ENCODE data around the gene SEC14L3. TPM values are rescaled to one million over a fixed set of nuclear protein-coding genes. Genes with fewer than 3 reads are reported as not detected.

Gene SEC14L3
- total and polyA plus RNA-seq, 2 of the 13 experiments (the other 11 are each of a cell fraction or from before 2014, with no cell fraction given), result not detected

GRCh38 chr22:30513462-30513861 is 41.6 kb upstream of the SEC14L3 start:
- ChIA-PET POLR2A (no interaction called here), CTCF (ENCODE audit: low intra/inter-chr PET ratio, low total read pairs) (no interaction called here)
- H3K4me1 ChIP-seq (ENCODE audit: insufficient read depth, low read length), result peaks cover 40% of the 10 kb centered on the region
- no peak overlapping the region for H3K27ac ChIP-seq (ENCODE audit: extremely low read length, insufficient read depth, low read length)
- in situ Hi-C loops (cut with HindIII; ENCODE audit: extremely low pct_ligation_motif_present, low pct_unique_long_range_greater_than_20kb), result no loop called here
- no peak for FAIRE-seq
- no peak for DNase-seq (ENCODE audit: low spot score)
- no peaks in the 10 kb centered on the region for H3K9me3 ChIP-seq (ENCODE audit: low read length)
- no peaks in the 10 kb centered on the region for H4K20me1 ChIP-seq (ENCODE audit: insufficient read depth, low read length)
- 0 out of 5 replicates have a peak, but pooled peaks cover 1 to 4% of the 10 kb centered on the region in 2 experiments for H3K27me3 ChIP-seq (ENCODE audit: control insufficient read depth in 1 of 2, insufficient read depth in 2 of 2, low read length in 2 of 2)
- intact Hi-C loops (cut with micrococcal nuclease; ENCODE audit: unreplicated experiment), result no loop called here
- H3K4me2 ChIP-seq (ENCODE audit: low read depth, low read length), result no peak overlapping the region
- no peak for ATAC-seq
- no peak overlapping the region for H3K9ac ChIP-seq (ENCODE audit: insufficient read depth, low read depth, low read length)
- 55% methylated on average over 5 of the region's 6 CpGs for WGBS (ENCODE audit: low lambda C conversion rate)
- H2AFZ ChIP-seq (ENCODE audit: low read length), result no peak overlapping the region
- BruUV-seq (replicated peaks), result no TSS peak
- no peaks in the 10 kb centered on the region for H3K79me2 ChIP-seq (ENCODE audit: insufficient read depth, low read length)
- no peak overlapping the region for H3K4me3 ChIP-seq (replicated peaks in 1 of 3; ENCODE audit: insufficient read depth in 1 of 3, low read depth in 2 of 3, low read length in 3 of 3)
- no peaks in the 10 kb centered on the region for H3K36me3 ChIP-seq (replicated peaks in 1 of 2; ENCODE audit: control insufficient read depth in 1 of 2, insufficient read depth in 2 of 2, low read length in 2 of 2)
- TF ChIP-seq TGIF2 (CRISPR knock-in tag; IDR thresholded peaks at IDR 0.05) (no peak), U2AF1 (optimal IDR thresholded peaks at IDR 0.05; ENCODE audit: low read depth, low read length) (no peak), TRAFD1 (CRISPR knock-in tag; IDR thresholded peaks at IDR 0.05; ENCODE audit: borderline replicate concordance) (no peak), GMEB1 (CRISPR knock-in tag; IDR thresholded peaks at IDR 0.05; ENCODE audit: borderline replicate concordance) (no peak), SSRP1 (CRISPR knock-in tag; IDR thresholded peaks at IDR 0.05) (no peak), ZNF20 (CRISPR knock-in tag; IDR thresholded peaks at IDR 0.05) (no peak), PLSCR1 (CRISPR knock-in tag; IDR thresholded peaks at IDR 0.05; ENCODE audit: borderline replicate concordance) (no peak), ZNF496 (CRISPR knock-in tag; IDR thresholded peaks at IDR 0.05; ENCODE audit: insufficient replicate concordance) (no peak), FOSL2 (CRISPR knock-in tag; IDR thresholded peaks at IDR 0.05) (no peak), ZBTB42 (CRISPR knock-in tag; IDR thresholded peaks at IDR 0.05) (no peak), ZNF614 (CRISPR knock-in tag; IDR thresholded peaks at IDR 0.05; ENCODE audit: borderline replicate concordance) (no peak), KDM4B (CRISPR knock-in tag; IDR thresholded peaks at IDR 0.05) (no peak), ETV6 (CRISPR knock-in tag; conservative IDR thresholded peaks at IDR 0.05) (no peak), ZFP82 (CRISPR knock-in tag; IDR thresholded peaks at IDR 0.05; ENCODE audit: borderline replicate concordance) (no peak), MAFF (IDR thresholded peaks at IDR 0.05; ENCODE audit: low read depth, low read length) (no peak), MXD1 (CRISPR knock-in tag; IDR thresholded peaks at IDR 0.05) (no peak), YY1 (IDR thresholded peaks at IDR 0.05; ENCODE audit: insufficient read depth, insufficient replicate concordance, low read depth, low read length) (no peak)

Measured in HepG2 (cell line).